GM19372 (cell line): ENCODE measurements around the gene ITPK1.

Source experiments
- ATAC-seq: cut with Tn5 transposase; IDR thresholded peaks from one replicate; pipeline ENCODE4 v1.9.1; 2021; ENCODE audit warnings: mild to moderate bottlenecking, low read depth, moderate library complexity; ENCODE audit not compliant: unreplicated experiment

ITPK1 gene

DNA sequence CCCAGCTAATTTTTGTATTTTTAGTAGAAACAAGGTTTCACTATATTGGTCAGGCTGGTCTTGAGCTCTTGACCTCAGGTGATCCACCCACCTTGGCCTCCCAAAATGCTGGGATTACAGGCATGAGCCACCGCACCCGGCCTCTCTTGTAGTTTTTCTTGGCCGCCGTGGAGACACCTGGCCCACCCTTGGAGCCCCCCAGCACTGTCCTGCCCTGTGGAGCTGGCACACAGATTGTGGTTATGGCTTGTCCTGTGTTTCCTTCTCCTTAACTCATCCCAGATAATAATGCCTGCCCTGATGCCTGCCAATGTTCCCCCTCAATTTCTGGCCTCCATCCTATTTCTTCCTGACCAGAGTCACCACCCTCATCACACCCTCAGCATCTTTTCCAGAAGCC lies 134.9 kb downstream of the ITPK1 start:
- ATAC-seq = no peak

DNA sequence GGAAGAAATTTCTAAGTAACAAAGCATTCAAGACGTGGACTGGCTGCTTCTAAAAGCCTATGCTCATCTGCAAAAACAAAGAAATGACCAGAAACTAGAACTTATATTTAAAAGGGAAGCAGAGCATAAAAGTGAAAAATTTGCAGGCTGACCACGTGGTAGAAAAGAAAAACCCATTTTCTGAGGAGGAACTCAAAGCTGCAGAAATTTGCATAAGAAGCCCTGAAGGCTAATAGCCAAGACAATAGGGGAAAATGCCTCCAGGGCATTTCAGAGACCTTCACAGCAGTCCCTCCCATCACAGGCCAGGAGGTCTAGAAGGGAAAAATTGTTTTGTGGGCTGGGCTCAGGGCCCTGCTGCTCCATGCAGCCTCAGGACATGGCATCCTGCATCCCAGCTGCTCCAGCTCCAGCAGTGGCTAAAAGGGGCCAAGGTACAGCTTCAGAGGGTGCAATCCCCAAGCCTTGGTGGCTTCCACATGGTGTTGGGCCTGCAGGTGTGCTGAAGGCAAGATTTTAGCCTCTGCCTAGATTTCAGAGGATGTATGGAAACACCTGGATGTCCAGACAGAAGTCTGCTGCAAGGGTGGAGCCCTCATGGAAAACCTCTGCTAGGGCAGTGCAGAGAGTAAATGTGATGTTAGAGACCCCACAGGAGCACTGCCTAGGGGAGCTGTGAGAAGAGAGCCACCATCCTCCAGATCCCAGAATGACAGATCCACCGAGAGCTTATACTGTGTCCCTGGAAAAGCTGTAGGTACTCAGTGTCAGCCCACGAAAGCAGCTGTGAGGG lies 137.3 kb downstream of the ITPK1 start:
- ATAC-seq = no peak

DNA sequence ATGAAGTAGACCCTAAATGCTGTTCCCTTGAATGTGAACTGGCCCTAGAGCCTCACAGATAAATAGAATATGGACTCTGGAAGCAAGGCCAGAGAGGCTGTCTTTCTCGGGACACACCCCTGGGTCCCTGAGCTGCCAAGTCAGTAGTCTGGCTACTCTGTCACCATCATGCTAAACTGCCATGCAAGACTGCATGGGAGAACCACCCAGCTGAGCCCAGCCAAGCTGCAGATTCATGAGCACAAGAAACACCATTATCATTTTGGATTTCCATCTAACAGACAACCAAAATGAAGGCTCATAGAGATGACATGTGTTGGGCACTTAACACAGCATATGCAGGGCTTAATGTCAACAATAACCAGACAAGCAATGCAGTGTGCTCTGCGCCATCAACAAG lies 139.5 kb downstream of the ITPK1 start:
- no peak for ATAC-seq

DNA sequence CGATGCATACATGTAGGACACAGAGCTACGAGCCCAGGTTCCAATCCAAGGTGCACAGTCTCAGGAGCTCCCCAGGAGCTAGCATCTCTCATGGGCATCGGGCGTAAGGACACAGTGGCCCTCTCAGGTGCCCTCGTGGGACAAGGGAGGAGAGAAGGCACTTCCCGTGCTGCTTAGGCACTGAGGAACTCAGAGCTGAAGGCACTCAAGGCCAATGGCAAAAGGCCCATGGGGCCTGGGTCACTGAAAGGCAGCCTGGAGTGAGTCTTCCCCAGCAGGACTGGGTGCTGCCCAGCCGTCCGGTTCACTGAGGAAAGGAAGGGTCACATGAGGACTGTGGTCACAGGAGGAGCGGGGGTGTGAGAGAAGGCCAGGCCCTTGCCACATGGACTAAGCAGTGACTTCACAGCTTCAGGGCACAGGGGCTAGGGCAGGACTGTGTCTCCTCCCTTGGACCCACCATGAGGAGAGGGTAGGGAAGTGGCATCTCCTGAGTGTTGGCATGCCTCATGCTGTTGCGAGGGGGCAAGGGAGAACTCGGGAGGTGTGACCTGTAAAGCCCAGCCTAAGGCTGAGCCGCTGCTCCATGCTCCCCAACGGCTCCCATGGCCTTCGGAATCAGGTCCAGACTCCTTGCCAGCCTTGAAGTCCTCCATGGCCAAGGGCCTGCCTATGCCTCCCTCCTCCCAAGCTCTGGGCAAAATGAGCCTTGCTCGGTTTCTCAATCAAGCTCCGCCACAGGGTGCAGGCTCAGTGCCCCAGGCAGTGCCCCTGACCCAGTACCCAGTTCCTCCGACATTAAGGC lies 141.0 kb downstream of the ITPK1 start:
- ATAC-seq = no peak

DNA sequence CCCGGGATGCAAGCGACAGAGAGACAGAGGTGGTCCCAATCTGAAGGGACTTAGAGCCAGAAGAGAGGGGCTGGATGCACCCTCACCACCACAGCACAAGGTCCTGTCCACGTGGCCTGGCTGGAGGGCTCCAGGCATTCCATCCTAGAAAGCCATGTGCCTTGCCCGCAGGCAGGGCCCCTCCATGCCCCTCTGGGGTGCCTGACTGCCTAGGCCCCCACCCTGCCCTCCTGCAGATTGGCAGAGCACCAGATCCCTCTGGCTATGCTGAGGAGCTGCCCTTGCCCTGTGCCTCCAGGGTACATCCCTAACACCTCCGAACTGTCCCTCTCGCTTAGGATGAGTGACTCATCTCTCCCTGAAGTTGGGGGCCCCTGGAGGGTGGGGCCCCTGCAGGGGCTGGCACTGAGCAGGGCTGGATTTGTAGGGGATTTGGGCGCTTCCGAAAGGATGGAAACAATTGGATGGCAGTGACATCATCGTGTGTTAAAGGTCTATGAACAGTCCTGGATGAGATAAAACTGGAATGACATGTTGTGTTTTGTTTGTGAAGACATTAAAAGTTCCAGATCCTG lies 141.8 kb downstream of the ITPK1 start:
- no peak for ATAC-seq

DNA sequence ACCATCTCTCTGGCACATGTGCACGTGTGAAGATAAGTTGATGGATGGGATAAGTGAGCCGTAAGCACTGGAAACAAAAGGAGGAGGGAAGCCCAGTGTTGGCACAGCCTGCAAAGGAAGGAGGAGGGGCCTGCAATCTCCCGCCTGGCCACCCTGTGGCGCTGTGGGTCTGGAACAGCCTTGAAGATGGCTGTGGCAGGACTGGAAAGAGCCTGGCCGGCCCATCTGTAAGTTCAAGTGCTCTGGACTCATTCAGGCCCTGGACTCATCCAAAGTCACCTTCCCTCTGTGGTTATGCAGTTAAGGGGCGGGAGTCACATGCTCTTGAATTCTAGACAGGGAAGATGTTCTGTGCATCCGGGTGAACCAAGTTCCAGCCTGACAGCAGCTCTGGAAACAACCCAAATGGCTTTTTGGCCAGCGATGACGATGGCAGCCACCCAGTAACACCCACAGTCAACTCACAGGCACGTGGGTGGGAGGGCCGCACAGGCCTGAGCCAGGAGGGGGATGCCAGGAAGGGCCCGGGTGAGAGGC lies 142.4 kb downstream of the ITPK1 start:
- ATAC-seq = no peak

DNA sequence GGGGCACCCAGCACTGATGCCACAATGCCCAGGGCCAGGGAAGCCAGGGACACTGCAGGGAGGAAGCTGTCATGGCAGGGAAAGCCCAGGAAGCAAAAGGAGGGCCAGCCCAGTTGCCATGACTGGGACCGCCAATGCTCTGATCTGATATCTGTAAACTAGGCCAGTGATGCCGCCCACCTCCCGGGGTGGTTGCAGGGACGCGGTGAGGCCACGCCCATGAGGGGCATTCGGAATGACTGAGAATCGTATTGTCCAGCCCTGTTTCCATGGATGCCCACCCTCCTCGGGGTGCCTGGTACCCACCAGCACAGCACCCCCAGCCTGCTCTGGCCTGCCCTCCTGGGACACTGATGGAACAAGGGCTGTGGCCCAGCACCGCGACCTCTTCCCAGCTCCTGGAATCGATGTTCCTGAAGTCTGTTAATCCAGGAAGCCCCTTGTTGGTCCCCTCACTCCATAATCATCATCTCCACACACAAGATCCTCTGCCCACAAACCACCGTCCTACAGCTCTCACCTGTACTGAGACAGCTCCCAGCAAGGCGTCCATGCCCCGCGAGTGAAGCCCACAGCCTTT lies 144.0 kb downstream of the ITPK1 start:
- no peak for ATAC-seq

DNA sequence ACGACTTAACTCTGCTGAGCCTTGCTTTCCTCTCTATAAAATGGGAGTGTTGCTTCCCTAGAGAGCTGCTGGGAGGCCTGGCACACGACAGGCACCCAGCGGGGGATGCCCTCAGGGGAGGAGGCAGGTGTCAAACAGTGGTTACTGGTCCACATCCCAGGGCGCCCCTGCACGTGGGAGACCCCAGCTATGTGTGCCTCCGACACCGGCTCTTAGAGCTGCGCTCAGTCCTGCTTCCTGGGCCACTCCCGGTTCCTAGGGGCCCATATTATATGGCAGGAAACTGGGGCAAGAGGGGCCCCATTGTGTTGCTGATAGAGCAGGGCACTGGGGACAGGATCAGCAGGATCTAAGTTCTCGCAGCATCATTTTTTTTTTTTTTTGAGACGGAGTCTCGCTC lies 145.5 kb downstream of the ITPK1 start:
- no peak for ATAC-seq

DNA sequence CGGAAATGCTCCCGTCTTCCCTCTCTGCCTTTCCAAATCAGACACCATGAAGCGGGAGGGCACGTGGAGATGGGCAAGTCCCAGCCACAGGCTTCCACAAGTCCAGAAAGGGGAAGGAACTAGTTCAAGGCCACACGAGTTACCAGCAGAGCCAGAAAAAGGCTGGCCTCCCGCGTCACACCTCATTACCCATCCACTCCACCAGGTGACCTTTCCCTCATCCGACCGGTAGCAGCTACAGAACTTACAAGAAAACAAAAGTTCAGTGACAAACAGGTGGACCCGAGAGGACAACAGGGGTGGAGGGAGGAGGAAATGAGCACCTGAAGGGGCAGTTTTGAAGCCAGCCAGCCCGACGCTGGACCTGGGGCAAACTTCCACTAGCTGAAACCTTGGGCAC lies 145.9 kb downstream of the ITPK1 start:
- no peak for ATAC-seq

DNA sequence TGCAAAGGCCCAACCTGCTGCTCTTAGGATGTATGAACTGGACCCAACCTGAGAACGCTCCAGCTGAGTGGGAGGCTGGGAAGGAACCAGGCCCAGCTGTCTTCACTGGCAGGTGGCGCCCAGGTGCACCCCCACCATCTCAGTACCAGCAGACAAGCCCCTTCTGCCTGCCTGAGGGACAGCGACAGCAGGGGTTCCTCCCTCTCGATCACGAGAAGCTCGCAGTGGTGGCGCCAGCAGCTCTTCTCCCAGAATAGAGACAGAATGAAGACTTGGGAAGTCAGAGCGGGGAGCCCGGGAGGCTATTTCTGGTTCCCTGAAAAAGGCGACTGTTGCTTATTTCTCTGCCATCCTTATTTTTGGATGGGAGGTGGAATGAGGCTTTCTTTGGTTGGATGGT lies 146.3 kb downstream of the ITPK1 start:
- no peak for ATAC-seq

DNA sequence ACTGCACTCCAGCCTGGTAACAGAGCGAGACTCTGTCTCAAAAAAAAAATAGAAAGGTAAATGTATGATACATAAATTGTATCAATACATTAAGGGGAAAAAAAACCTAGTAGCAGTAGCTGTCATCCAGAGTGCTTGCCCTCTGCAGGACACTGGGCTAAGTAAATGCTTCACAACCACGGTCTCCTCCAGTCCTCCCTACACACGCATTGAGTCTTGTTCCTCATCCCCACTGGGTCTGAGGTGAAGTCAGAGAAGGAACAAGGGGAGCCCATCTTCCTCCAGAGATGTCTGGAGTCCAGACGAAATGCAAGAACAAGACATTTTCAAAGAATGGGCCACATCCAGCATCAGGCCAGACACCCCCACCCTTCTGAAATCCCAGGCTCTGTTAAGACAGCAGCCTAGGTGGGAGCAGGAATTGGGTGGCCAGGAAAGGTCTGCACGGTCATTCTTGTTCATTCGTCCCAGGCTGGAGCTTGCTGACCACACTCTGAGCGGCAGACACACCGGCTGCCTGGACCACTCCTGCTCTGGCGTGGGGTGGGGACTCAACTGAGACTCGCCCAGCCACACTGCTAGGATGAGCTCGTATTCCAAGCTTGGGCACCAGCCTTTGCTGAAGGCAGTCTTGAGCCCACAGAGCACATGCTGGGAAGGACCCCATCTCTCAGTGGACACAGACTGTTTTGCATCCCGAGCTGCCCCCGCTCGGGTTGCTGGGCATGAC lies 147.3 kb downstream of the ITPK1 start:
- ATAC-seq = no peak

DNA sequence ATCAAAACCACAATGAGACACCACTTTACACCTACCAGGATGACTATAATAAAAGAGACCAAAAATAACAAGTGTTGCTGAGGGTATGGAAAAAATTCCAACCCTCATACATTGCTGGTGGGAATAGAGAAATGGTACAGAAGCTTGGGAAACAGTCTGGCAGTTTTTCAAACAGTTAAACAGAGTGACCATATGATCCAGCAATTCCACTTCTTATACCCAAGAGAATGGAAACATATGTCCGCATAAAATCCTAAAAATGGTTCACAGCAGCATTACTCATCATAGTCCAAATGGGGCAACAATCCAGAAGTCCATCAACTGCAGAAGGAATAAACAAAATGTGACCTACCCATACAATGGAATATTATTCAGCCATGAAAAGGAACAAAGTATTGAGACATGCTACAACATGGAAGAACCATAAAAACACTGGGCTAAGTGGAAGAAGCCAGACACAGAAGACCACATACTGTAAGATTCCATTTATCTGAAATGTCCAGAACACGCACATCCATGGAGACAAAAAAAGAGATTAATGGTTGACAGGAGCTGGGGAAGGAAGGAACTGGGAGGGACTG lies 148.3 kb downstream of the ITPK1 start:
- ATAC-seq = no peak

DNA sequence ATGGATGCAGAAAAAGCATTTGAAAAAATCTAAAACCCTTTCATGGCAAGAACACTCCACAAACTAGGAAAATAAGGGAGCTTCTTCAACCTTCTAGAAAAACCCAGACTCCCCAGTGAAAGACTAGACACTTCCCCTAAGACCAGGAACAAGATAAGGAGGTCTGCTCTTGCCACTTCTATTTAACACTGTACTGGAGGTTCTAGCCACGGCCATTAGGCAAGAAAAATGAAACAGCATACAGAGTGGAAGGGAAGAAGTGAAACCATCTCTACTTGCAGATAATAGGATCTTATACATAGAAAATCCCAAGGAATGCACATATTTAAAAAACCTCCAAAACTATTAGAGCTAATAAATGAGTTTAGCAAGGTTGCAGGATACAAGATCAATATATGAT lies 150.4 kb downstream of the ITPK1 start:
- ATAC-seq = no peak

DNA sequence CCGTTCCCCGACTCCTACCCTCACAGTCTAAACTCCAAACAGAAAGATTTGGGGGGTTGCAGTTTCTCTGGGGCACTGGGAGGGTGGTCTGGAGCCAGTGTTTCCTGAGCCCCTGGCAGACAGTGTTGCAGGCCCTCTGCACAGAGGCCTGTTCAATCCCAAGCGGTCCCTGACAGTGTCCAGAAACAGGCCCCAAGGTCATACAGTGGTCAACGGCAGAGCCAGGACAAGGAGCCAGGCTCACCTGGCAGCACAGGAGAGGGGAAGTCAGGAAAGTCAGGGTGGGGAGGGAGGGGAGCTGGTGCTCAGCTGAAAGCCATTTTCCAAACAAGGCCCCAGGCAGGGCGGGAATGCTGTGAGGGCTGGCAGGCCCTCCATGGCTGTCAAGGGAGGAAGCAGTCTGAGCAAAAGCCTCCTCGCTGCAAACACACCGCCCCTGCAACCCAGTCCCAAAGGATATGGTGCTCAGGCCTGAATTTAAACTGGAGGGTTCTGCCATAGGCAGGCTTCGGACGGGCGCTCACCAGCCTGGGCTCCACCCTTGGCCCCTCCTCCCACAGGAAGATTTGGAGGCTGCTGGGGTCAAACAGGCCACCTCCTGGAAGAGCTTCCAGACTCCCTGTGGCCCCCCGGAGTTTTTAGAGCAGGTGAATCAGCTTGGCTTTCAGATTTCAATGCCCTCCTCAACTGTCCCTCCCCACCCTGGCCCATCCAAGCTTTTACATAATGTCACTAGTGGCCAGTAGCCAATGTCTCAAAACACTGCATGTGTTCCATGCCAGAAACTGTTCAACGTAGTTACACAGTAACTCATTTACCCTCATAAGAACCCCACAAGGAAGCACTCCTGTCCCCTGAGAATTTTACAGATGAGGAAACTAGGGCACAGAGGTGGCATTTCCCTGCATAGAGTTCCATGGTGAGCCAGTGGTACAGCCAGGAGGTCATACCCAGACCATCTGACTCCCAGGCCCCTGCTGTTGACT lies 151.3 kb downstream of the ITPK1 start:
- ATAC-seq = no peak

DNA sequence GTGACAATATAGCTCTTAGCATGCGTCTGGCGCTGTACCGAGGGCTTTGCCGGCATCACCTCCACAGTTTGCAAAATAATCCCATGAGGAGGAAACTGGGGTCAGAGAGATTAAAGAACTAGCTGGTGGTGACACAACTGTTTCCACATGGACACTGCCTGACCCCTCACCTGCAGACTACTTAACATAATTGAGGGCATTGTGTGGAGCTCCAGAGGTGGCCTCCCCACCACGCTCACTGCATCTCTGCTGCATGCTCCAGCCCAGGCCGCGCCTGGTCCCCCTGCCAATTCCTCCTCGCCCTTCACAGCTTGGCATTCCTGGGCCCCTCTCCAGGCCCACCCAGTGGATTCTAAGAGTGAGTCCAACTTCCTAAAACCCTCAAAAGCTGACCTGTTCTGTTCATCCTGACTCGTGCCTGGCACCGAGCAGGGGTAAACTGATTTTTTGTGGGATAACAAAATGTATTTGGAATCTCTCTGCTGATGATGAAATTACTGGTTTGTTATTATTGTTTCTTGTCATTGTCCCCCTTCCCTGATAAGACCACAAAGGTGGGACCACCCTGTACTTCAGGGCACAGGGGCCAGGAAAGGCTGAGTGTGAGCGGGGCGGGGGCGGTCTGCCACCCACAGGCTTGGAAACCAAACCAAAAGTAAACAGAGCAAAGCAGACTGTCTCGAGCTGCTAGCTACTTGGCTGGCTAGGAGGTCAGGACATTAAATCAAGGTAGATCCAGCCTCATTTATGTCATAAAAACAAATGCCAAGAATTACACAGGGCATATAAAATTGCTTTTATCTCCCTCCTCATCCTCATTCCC lies 152.2 kb downstream of the ITPK1 start:
- no peak for ATAC-seq

DNA sequence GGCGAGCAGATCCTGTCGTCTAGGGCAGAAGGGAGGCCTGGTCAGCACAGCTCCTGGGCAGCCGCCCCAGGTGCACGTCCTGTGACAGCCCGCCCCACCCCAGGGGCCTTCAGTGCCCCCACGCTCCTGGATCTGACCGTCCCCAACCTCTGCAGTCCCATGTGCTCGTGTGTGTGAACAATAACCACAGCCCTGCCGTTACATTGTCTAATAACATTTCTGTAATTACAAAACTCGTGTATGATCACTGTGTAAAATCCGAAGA lies 153.0 kb downstream of the ITPK1 start:
- ATAC-seq = no peak

DNA sequence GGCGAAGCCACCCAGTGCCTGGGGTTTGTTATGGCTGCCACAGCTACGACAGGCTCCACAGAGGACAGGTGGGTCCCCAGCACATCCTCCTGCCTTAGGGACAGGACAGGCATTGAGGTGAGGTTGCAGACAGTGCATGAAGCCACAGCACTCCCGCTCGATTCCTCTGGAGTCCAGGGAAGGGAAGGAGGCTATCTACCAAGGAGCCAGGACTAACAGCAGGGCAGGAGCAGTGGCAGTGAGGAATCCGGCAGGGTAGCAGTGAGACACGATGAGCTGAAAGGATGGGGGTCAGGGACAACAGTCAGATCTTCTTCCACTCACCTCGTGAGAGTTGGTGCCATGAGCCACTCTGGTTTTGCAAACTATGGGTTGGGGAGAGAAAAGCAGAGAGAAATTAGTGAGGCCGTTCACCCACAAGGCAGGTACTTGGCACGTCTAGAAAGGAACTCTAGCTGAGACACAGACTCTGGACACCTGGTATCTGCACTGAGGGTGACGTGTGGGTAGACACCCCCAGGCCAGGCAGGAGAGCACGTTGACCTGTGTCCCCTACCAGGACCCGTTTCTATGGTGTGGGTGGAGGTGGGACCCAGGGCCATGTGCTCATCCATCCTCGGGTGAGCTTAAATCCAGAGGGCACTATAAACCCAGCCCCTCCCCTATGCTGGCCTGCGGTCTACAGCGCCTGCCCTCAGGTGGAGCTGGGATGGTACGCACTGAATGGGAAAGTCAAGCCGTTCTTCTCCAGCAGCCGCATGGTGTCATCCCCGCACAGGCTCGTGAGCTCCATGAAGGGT lies 153.5 kb downstream of the ITPK1 start:
- ATAC-seq = no peak

DNA sequence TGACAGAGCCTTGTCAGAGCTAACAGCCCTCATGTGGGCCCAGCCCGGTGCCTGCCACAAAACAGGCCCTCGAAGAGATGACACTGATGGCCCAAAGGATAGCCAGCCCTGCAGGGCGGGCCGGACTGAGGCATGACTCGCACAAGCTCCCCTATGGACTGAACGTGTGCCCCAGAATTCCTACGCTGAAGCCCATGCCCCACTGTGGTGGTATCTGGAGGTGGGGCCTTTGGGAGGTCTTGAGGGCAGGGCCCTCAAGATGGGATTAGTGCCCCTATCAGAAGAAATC lies 154.2 kb downstream of the ITPK1 start:
- ATAC-seq = no peak
